DOHH2 (cell line): ENCODE measurements around the gene HECA.

ENCODE experiments used
- H3F3A ChIP-seq: fragments of 200-600 bp; sonication (generic), shearing (Covaris generic); 2 replicates; pipeline ENCODE4 v1.6.0; 2016; ENCODE audit warnings: antibody characterized with exemption, mild to moderate bottlenecking; ENCODE audit not compliant: control insufficient read depth, insufficient read depth
- H3K27ac ChIP-seq: fragments of 200-600 bp; sonication (generic); 2 replicates; pipeline ENCODE4 v1.5.1; 2014; ENCODE audit warnings: low read depth, mild to moderate bottlenecking, low read length, moderate library complexity
- H3K27me3 ChIP-seq: fragments of 200-600 bp; sonication (generic); 2 replicates; pipeline ENCODE4 v1.6.1; 2014; ENCODE audit warnings: mild to moderate bottlenecking, low read length, mixed read lengths; ENCODE audit not compliant: control insufficient read depth
- H3K36me3 ChIP-seq: fragments of 200-600 bp; sonication (generic); 2 replicates; pipeline ENCODE4 v1.6.1; 2014; ENCODE audit warnings: mild to moderate bottlenecking, low read length, moderate library complexity, mixed read lengths; ENCODE audit not compliant: control insufficient read depth
- H3K4me1 ChIP-seq: fragments of 200-600 bp; sonication (generic); 2 replicates; pipeline ENCODE4 v1.6.1; 2014; ENCODE audit warnings: mild to moderate bottlenecking, low read length, mixed read lengths; ENCODE audit not compliant: control insufficient read depth
- H3K4me2 ChIP-seq: fragments of 200-600 bp; sonication (generic); 2 replicates; pipeline ENCODE4 v1.6.0; 2014; ENCODE audit warnings: mild to moderate bottlenecking, low read length, moderate library complexity
- H3K4me3 ChIP-seq: fragments of 200-600 bp; sonication (generic); 2 replicates; pipeline ENCODE4 v1.5.1; 2014; ENCODE audit warnings: mild to moderate bottlenecking, low read length, mixed read lengths
- H3K79me2 ChIP-seq: fragments of 200-600 bp; sonication (generic); 2 replicates; pipeline ENCODE4 v1.6.1; 2014; ENCODE audit warnings: mild to moderate bottlenecking, low read length, mixed read lengths; ENCODE audit not compliant: control insufficient read depth
- H3K9me2 ChIP-seq: fragments of 200-600 bp; sonication (generic); replicated peaks from 2 replicates; pipeline ENCODE4 v1.6.1; 2014; ENCODE audit warnings: mild to moderate bottlenecking, low read length, mixed read lengths; ENCODE audit not compliant: control insufficient read depth
- H3K9me3 ChIP-seq: fragments of 200-600 bp; sonication (generic); 2 replicates; pipeline ENCODE4 v1.6.1; 2014; ENCODE audit warnings: antibody characterized with exemption, low read length, mixed read lengths; ENCODE audit not compliant: control insufficient read depth, insufficient read depth
- H4K20me1 ChIP-seq: fragments of 200-600 bp; sonication (generic); 2 replicates; pipeline ENCODE4 v1.6.0; 2014; ENCODE audit warnings: low read depth, mild to moderate bottlenecking, antibody characterized with exemption, low read length, moderate library complexity; ENCODE audit not compliant: control insufficient read depth, insufficient read depth
- EZH2phosphoT487 ChIP-seq: fragments of 200-600 bp; sonication (generic); IDR thresholded peaks from 2 replicates; pipeline ENCODE4 v1.6.1; 2017; ENCODE audit warnings: borderline replicate concordance, mild to moderate bottlenecking, antibody characterized with exemption, low read length, moderate library complexity, mixed read lengths
- TF ChIP-seq, protein P1 (sequence below): fragments of 200-600 bp; sonication (generic); IDR thresholded peaks from one replicate; pipeline ENCODE4 v1.5.1; 2014; ENCODE audit warnings: antibody characterized with exemption, mild to moderate bottlenecking, low read depth, low read length; ENCODE audit not compliant: poor library complexity, severe bottlenecking

HECA gene

DNA sequence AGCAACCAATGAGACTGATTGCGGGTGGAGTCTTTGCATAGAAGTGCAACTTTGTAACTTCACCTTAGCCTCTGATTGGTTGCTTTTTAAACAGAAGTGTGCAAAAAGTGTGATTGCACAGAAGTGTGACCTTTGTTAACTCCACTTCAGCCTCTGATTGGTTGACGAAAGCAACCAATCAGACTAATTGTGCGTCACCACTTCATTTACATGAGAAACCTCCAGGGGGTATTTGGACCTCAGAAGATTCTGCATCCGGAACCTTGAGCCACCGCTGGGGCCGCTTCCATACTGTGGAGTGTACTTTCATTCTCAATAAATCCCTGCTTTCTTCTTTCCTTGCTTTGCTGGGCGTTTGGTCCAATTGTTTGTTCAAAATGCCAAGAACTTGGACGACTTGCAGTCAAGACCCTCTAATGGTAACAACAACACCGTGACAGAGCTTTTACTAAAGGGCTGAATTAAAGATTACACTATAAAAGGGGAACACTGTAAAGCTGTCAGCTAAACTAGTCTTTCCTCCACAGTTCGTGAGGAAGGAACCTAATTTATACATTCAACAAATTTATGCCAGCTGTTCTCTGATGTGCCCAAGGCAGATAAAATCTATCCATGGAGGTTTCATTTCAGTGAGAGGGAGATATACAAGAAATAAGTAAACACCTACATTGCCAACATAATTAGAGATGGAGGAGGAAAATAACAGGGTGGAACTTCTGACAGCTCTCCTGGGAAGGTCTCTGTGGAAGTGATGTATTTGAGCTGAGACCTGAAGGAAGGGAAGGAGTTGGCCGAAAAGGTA, 1.4 kb upstream of the HECA start:
- peak overlapping the region; percentile 35 for H3K4me2 ChIP-seq
- no peaks in the 10 kb centered on the region for H3K9me2 ChIP-seq
- 0 out of 2 replicates have a peak, but pooled peaks cover 2% of the 10 kb centered on the region for H4K20me1 ChIP-seq
- H3K9me3 ChIP-seq: no peaks in the 10 kb centered on the region
- H3K4me1 ChIP-seq: peaks cover 54% of the 10 kb centered on the region
- peak overlapping the region; percentile 3; the same call in 1 of the 2 replicates for H3K4me3 ChIP-seq
- peaks cover 29% of the 10 kb centered on the region for H3K79me2 ChIP-seq
- H3K36me3 ChIP-seq: peaks cover 10% of the 10 kb centered on the region
- peaks cover 16% of the 10 kb centered on the region for H3F3A ChIP-seq
- no peaks in the 10 kb centered on the region for H3K27me3 ChIP-seq
- H3K27ac ChIP-seq: 0 out of 2 replicates have a peak overlapping the region, but pooled peaks have one; percentile 1
- TF ChIP-seq, protein P1, sequence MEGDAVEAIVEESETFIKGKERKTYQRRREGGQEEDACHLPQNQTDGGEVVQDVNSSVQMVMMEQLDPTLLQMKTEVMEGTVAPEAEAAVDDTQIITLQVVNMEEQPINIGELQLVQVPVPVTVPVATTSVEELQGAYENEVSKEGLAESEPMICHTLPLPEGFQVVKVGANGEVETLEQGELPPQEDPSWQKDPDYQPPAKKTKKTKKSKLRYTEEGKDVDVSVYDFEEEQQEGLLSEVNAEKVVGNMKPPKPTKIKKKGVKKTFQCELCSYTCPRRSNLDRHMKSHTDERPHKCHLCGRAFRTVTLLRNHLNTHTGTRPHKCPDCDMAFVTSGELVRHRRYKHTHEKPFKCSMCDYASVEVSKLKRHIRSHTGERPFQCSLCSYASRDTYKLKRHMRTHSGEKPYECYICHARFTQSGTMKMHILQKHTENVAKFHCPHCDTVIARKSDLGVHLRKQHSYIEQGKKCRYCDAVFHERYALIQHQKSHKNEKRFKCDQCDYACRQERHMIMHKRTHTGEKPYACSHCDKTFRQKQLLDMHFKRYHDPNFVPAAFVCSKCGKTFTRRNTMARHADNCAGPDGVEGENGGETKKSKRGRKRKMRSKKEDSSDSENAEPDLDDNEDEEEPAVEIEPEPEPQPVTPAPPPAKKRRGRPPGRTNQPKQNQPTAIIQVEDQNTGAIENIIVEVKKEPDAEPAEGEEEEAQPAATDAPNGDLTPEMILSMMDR: no peak

DNA sequence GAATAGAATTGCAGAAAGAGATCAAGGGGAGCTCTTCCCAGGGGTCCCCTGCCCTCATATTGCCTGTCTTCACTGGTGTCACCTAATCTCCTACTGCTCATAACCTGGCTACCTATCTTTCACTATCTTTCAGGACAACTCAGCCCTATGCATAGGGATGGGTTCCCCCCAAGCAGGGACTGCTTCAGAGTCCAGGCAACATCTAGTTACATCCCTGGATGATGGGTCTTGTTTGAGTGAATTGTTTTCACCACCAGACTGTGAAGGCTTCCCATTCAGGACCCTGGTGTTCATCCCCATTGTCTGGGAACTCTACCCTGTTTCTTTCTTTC, 850 bp upstream of the HECA start:
- H3K36me3 ChIP-seq: peaks cover 13% of the 10 kb centered on the region

DNA sequence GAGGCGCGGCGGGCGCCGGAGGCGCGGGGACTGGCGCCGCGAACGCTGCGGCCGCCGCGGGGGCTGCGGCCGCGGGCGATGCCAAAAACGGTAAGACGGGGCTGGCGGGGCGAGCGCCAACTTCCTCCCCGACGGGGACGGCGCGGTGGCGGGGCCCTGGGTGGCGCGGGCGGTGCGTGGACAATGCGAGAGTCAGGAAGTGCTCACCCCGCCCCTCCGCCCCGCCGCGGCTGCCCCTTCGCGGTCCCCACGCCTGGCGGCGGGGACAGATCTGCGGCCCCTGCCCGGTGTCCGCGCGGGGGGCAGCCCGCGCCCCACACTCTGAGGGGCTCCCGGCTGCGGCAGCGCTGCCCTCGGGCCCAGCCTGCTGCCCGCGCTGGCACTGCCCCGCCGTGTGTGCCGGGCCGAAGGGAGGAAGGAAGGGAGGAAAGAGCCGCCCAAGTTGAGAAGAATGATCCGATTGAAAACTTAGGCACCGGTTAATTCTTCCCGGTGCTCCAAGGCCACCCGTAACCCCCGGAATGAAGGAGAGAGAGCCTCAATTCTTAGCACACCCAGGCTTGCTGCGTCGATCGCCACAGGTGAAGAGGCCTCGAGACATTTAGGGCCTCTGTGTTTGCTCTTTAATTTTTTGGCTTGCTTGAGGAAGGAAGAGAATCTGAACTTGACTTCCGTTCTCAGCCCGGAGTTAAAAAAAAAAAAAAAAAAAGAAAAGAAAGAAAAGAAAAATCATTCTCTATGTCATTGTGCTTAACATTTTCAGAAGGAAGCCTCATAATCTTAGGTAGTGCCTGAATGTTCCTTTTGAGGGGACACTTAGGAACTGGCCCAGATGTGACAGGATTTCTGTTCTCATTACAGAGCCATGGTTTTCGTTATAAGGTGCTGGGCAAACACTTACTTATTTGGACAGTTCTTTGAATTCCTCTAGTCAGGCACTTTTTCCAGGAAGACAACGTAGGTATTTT, 982 bp downstream of the HECA start:
- no peaks in the 10 kb centered on the region for H3K9me2 ChIP-seq
- H3K27me3 ChIP-seq: no peaks in the 10 kb centered on the region
- H3K4me3 ChIP-seq: peak overlapping the region; percentile 80
- peaks cover 13% of the 10 kb centered on the region for H3K36me3 ChIP-seq
- 0 out of 2 replicates have a peak, but pooled peaks cover 2% of the 10 kb centered on the region for H4K20me1 ChIP-seq
- peaks cover 55% of the 10 kb centered on the region for H3K4me1 ChIP-seq
- H3K79me2 ChIP-seq: peaks cover 53% of the 10 kb centered on the region
- peak overlapping the region; percentile 63 for H3K27ac ChIP-seq
- TF ChIP-seq, protein P1: peak; percentile 18
- TF ChIP-seq EZH2phosphoT487: no peak
- peak overlapping the region; percentile 79 for H3K4me2 ChIP-seq
- H3F3A ChIP-seq: peaks cover 16% of the 10 kb centered on the region
- no peaks in the 10 kb centered on the region for H3K9me3 ChIP-seq

More for the DNA sequence above, 850 bp upstream of the HECA start:
- Histone ChIP-seq H3K27ac (0 out of 2 replicates have a peak overlapping the region, but pooled peaks have one; percentile 1), H3K9me2 (no peaks in the 10 kb centered on the region), H3K27me3 (no peaks in the 10 kb centered on the region), H3K4me2 (peak overlapping the region; percentile 35; the same call in 1 of the 2 replicates), H3K4me1 (peaks cover 55% of the 10 kb centered on the region), H3K4me3 (0 out of 2 replicates have a peak overlapping the region, but pooled peaks have one; percentile 3), H3F3A (peaks cover 16% of the 10 kb centered on the region), H3K79me2 (peaks cover 35% of the 10 kb centered on the region), H4K20me1 (0 out of 2 replicates have a peak, but pooled peaks cover 2% of the 10 kb centered on the region), H3K9me3 (no peaks in the 10 kb centered on the region)
- TF ChIP-seq, protein P1: no peak
- TF ChIP-seq EZH2phosphoT487: no peak
